KOPT-K1 (cell line): Measurements from ENCODE around the gene SULT4A1.

Source experiments
- H3K27ac ChIP-seq: fragments of 200-600 bp; sonication (generic); 2 replicates; pipeline ENCODE4 v1.5.1; 2016; ENCODE audit warnings: antibody characterized with exemption, mild to moderate bottlenecking, low read depth, low read length; ENCODE audit not compliant: poor library complexity, severe bottlenecking
- H3K36me3 ChIP-seq: fragments of 200-600 bp; sonication (generic); 2 replicates; pipeline ENCODE4 v1.5.1; 2017; ENCODE audit warnings: antibody characterized with exemption, mild to moderate bottlenecking, low read length, moderate library complexity; ENCODE audit not compliant: insufficient read depth
- H3K9me3 ChIP-seq: fragments of 200-600 bp; sonication (generic); 2 replicates; pipeline ENCODE4 v1.5.1; 2017; ENCODE audit warnings: antibody characterized with exemption, low read length, mild to moderate bottlenecking; ENCODE audit not compliant: insufficient read depth, poor library complexity, severe bottlenecking

Gene SULT4A1

GRCh38 chr22:43824724-43825420 is 37.4 kb downstream of the SULT4A1 start:
- H3K9me3 ChIP-seq, result no peaks in the 10 kb centered on the region
- H3K27ac ChIP-seq, result no peak overlapping the region
- H3K36me3 ChIP-seq, result no peaks in the 10 kb centered on the region

GRCh38 chr22:43823911-43824665 is 38.2 kb downstream of the SULT4A1 start:
- Histone ChIP-seq H3K36me3 (no peaks in the 10 kb centered on the region), H3K27ac (no peak overlapping the region), H3K9me3 (no peaks in the 10 kb centered on the region)

GRCh38 chr22:43823353-43823908 is 38.9 kb downstream of the SULT4A1 start:
- H3K36me3 ChIP-seq, result no peaks in the 10 kb centered on the region
- H3K9me3 ChIP-seq, result no peaks in the 10 kb centered on the region
- H3K27ac ChIP-seq, result no peak overlapping the region

GRCh38 chr22:43821606-43822425 is 40.5 kb downstream of the SULT4A1 start:
- H3K9me3 ChIP-seq, result no peaks in the 10 kb centered on the region
- H3K36me3 ChIP-seq, result no peaks in the 10 kb centered on the region
- no peak overlapping the region for H3K27ac ChIP-seq

- Histone ChIP-seq H3K27ac (no peak overlapping the region), H3K36me3 (no peaks in the 10 kb centered on the region), H3K9me3 (no peaks in the 10 kb centered on the region)
Observed at GRCh38 chr22:43820651-43821305, 41.5 kb downstream of the SULT4A1 start.

GRCh38 chr22:43819931-43820640 is 42.2 kb downstream of the SULT4A1 start:
- no peak overlapping the region for H3K27ac ChIP-seq
- H3K9me3 ChIP-seq, result no peaks in the 10 kb centered on the region
- H3K36me3 ChIP-seq, result no peaks in the 10 kb centered on the region

GRCh38 chr22:43819421-43819921 is 42.8 kb downstream of the SULT4A1 start:
- Histone ChIP-seq H3K27ac (no peak overlapping the region), H3K9me3 (no peaks in the 10 kb centered on the region), H3K36me3 (no peaks in the 10 kb centered on the region)

GRCh38 chr22:43818981-43819380 is 43.3 kb downstream of the SULT4A1 start:
- H3K27ac ChIP-seq, result no peak overlapping the region

GRCh38 chr22:43817402-43817801 is 44.9 kb downstream of the SULT4A1 start:
- Histone ChIP-seq H3K27ac (no peak overlapping the region), H3K9me3 (no peaks in the 10 kb centered on the region), H3K36me3 (no peaks in the 10 kb centered on the region)

More at GRCh38 chr22:43818981-43819380, 43.3 kb downstream of the SULT4A1 start:
- Histone ChIP-seq H3K36me3 (no peaks in the 10 kb centered on the region), H3K9me3 (no peaks in the 10 kb centered on the region)

GRCh38 chr22:43814264-43814663 is 48.0 kb downstream of the SULT4A1 start:
- H3K36me3 ChIP-seq, result no peaks in the 10 kb centered on the region
- H3K9me3 ChIP-seq, result no peaks in the 10 kb centered on the region
- H3K27ac ChIP-seq, result no peak overlapping the region

- Histone ChIP-seq H3K9me3 (no peaks in the 10 kb centered on the region), H3K27ac (no peak overlapping the region), H3K36me3 (no peaks in the 10 kb centered on the region)
Observed at GRCh38 chr22:43812890-43813289, 49.4 kb downstream of the SULT4A1 start.

- Histone ChIP-seq H3K27ac (no peak within 1 kb of the TSS), H3K36me3 (no peaks in the 10 kb centered on the region)
Observed at GRCh38 chr22:43812149-43812842, 50.0 kb downstream of the SULT4A1 start, which contains the start of gene EFCAB6. EFCAB6 (minus strand) TSS chr22:43812305; CDS start chr22:43782318, 29,987 bp downstream.

GRCh38 chr22:43811777-43812148 is 50.5 kb downstream of the SULT4A1 start:
- H3K27ac ChIP-seq, result no peak overlapping the region
- no peaks in the 10 kb centered on the region for H3K36me3 ChIP-seq
- H3K9me3 ChIP-seq, result no peaks in the 10 kb centered on the region

More at GRCh38 chr22:43812149-43812842, 50.0 kb downstream of the SULT4A1 start, which contains the start of gene EFCAB6:
- no peaks in the 10 kb centered on the region for H3K9me3 ChIP-seq
